GM12892 (cell line): ENCODE data around the gene DAB2IP.

Source experiments
- DNase-seq: peaks from one replicate; pipeline ENCODE4 v3.0.0; 2011; ENCODE audit not compliant: insufficient read length
- FAIRE-seq: peaks from 2 replicates; lab custom pipeline; 2011; peaks lifted over from hg19 to GRCh38; lab: Jason Lieb, UNC
- POLR2A ChIP-seq: IDR thresholded peaks from 2 replicates; pipeline ENCODE4 v1.6.1; 2011; ENCODE audit warnings: low read depth, low read length, control low read depth
- POLR2AphosphoS5 ChIP-seq: IDR thresholded peaks from 2 replicates; pipeline ENCODE4 v1.6.1; 2011; ENCODE audit warnings: low read depth, low read length, control low read depth
- TAF1 ChIP-seq: IDR thresholded peaks from 2 replicates; pipeline ENCODE4 v1.6.1; 2011; ENCODE audit warnings: low read depth, mild to moderate bottlenecking, control low read depth, low read length, borderline replicate concordance

The DAB2IP gene

GRCh38 chr9:121770415-121771273 lies 119.2 kb downstream of the DAB2IP start:
- TF ChIP-seq POLR2A (no peak), TAF1 (no peak), POLR2AphosphoS5 (no peak)
- DNase-seq (no peak), FAIRE-seq (no peak)

DNA sequence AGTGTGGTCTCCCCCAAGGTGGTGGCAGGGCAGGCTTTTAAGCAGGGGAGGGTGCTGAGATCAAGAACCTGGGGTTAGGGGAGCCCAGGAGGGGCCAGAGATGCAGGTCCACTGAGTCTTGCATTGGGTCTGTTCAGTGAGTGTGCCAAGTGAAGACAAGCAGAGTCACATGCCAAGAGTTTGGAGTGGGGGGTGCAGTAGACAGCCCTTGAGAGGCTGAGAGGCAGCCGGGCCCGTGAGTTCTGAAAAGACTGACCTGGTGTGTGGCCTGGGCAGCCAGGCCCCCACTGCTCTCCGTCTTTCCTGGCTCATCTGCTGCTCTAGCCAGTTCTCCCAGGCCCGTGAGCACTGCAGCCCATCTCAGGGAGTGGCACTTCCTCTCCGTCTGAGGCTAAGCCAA lies 120.0 kb downstream of the DAB2IP start:
- DNase-seq = no peak
- TF ChIP-seq POLR2A (no peak), POLR2AphosphoS5 (no peak), TAF1 (no peak)
- no peak for FAIRE-seq

DNA sequence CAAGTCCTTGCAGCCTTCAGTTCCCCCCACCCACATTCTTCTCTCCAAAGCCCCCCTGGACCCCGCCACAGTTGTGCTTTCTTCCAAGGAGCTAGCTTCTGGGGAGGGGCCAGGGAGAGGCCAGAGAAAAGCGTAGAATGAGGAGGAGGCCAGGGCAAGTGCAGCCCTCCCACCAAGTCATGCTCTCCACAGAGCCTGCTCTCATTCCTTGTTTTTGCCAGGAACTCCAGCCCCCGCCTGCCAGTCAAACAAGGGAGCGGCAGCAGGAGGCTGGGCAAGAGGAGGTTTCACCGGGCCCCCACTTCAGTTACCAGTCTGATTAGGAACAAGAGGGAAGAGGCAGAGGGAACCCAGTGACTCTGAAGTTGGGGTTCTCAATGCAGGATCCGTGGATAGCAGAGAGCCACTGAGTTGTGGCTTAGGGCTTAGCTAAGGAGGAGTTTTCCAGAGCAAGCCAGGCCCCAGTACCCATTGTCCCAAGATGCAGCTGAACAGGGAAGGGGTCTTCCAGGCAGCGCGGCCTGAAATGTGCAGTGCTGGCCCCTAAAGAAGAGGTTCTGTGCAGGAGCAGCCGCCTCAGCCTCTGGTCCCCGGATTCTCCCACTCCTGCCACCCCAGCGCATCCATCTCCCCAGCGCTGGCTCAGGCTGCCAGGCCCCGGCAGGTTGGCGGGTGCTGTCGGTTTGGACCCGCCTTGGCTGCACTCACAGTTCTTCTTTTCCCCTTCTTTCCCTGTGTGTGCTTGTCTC lies 120.6 kb downstream of the DAB2IP start:
- no peak for DNase-seq
- no peak for FAIRE-seq
- TF ChIP-seq POLR2AphosphoS5 (no peak), POLR2A (no peak), TAF1 (no peak)

GRCh38 chr9:121772600-121773285 lies 121.3 kb downstream of the DAB2IP start:
- no peak for FAIRE-seq

GRCh38 chr9:121773286-121773953 lies 122.0 kb downstream of the DAB2IP start:
- DNase-seq (no peak), FAIRE-seq (no peak)
- TF ChIP-seq TAF1 (no peak), POLR2AphosphoS5 (no peak), POLR2A (no peak)

More at GRCh38 chr9:121772600-121773285, 121.3 kb downstream of the DAB2IP start:
- TF ChIP-seq POLR2A = no peak
- TF ChIP-seq POLR2AphosphoS5 = no peak
- no peak for DNase-seq

GRCh38 chr9:121773954-121774714 lies 122.7 kb downstream of the DAB2IP start:
- TF ChIP-seq POLR2AphosphoS5 (no peak), TAF1 (no peak), POLR2A (no peak)
- no peak for FAIRE-seq

DNA sequence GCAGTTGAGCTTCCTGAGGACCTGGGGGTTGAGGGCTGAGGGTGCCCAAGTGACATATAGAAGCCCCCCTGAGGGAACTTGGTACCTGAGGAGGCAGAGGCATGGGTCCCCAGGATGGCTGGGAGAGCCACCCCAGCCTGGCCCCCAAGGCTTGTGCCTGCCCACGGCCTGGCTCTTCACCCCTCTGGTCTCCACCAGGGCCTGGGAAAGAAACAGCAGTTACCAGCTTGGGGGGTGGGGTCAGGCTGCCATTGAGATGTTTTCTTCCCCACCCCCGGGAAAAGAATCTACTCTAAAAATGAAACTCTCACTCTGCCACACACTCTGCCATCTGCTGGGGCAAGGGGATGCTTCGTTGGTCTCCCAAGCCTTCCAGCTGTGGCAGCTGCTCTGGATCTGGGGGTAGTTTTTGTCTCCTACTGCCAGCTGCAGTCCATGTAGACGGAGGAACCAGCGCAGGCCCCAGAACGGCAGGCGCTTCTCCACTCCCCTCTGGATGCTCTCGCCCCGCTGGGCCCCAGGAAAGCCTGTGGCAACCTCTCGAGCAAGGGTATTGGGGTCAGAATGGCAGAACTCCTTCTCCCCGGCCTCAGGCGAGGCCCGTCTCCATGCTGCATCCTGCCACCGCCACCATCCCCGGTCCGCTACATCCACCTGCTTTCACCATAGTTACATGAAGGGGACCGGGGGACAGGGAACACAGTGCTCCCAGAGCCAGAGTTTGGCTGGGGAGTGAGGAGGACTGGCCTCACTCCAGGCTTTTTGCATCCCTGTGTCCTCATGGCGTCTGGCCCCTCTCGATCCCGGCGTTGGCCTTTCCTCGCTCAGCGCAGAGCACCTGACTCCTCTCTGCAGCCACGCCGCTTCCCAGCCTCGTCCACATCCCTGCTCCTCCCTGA lies 123.5 kb downstream of the DAB2IP start:
- no peak for DNase-seq
- TF ChIP-seq POLR2A (no peak), POLR2AphosphoS5 (no peak), TAF1 (no peak)
- no peak for FAIRE-seq

More at GRCh38 chr9:121773954-121774714, 122.7 kb downstream of the DAB2IP start:
- no peak for DNase-seq

- no peak for FAIRE-seq
- DNase-seq = no peak
- no peak for TF ChIP-seq POLR2A
- no peak for TF ChIP-seq TAF1
- no peak for TF ChIP-seq POLR2AphosphoS5
These were observed 124.7 kb downstream of the DAB2IP start for GRCh38 chr9:121776001-121776738.
